ENCODE measurements around the gene GMDS. TPM values are rescaled to one million over a fixed set of nuclear protein-coding genes. Genes with fewer than 3 reads are reported as not detected.

The GMDS gene
- polyA plus RNA-seq (2012; ENCODE audit: missing spikeins): 28.1 TPM

- FAIRE-seq (peak; percentile 94), DNase-seq (ENCODE audit: insufficient read length) (peak; percentile 94)
- TF ChIP-seq POLR2A (IDR thresholded peaks at IDR 0.05; ENCODE audit: low read depth, low read length) (peak; percentile 91), TAF1 (IDR thresholded peaks at IDR 0.05; ENCODE audit: borderline replicate concordance, low read depth, low read length) (peak; percentile 60), POLR2AphosphoS5 (IDR thresholded peaks at IDR 0.05; ENCODE audit: low read depth, low read length) (peak; percentile 64)
These were observed at the start of gene GMDS for GRCh38 chr6:2245103-2245876. Gene GMDS (minus strand): TSS chr6:2245605.

DNA sequence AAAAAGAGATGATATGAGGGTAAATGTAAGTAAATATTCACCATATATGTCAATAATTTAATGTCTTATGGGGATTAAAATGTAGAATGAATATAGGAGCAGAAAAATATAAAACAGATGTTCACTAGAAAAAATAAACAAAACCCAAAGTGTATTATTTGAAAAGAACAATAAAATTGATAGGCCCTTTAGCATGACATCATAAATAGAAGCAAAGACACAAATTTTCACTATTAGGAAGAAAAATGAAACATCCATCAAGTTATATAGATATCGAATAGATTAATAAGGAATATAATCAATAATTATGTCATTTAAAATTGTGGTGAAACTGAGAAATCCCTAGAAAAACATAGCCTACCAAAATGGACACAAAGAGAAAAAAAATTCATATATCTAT, 40.1 kb upstream of the GMDS start:
- FAIRE-seq (no peak), DNase-seq (ENCODE audit: insufficient read length) (no peak)
- TF ChIP-seq POLR2A (IDR thresholded peaks at IDR 0.05; ENCODE audit: low read depth, low read length): no peak
- no peak for TF ChIP-seq TAF1 (IDR thresholded peaks at IDR 0.05; ENCODE audit: borderline replicate concordance, low read depth, low read length)
- no peak for TF ChIP-seq POLR2AphosphoS5 (IDR thresholded peaks at IDR 0.05; ENCODE audit: low read depth, low read length)

GRCh38 chr6:2275892-2276242, 30.5 kb upstream of the GMDS start:
- FAIRE-seq (no peak), DNase-seq (ENCODE audit: insufficient read length) (no peak)
- TF ChIP-seq POLR2AphosphoS5 (IDR thresholded peaks at IDR 0.05; ENCODE audit: low read depth, low read length) (no peak), POLR2A (IDR thresholded peaks at IDR 0.05; ENCODE audit: low read depth, low read length) (no peak), TAF1 (IDR thresholded peaks at IDR 0.05; ENCODE audit: borderline replicate concordance, low read depth, low read length) (no peak)

GRCh38 chr6:2274981-2275891, 29.8 kb upstream of the GMDS start:
- TF ChIP-seq POLR2A (IDR thresholded peaks at IDR 0.05; ENCODE audit: low read depth, low read length) (no peak), POLR2AphosphoS5 (IDR thresholded peaks at IDR 0.05; ENCODE audit: low read depth, low read length) (no peak), TAF1 (IDR thresholded peaks at IDR 0.05; ENCODE audit: borderline replicate concordance, low read depth, low read length) (no peak)
- no peak for FAIRE-seq
- no peak for DNase-seq (ENCODE audit: insufficient read length)

DNA sequence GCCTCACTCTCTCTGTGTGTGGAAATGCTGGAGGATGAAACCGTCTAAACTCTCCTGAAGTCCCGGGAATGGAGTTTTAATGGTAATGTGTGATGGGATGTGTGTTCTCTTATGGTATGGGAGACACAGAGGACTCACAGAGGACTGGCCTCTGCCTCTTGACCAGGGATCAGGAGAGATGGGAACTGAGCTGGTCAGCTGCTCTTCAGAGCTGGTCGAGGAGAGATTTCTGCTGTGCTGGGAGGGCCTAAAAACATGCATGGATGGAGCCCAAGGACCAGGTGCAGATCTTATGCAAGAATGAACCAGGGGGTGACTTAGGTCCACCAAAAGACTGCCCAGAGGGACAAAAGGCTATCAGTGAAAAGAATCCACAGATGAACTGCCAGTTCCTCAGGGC, 27.3 kb upstream of the GMDS start:
- no peak for FAIRE-seq
- TF ChIP-seq POLR2AphosphoS5 (IDR thresholded peaks at IDR 0.05; ENCODE audit: low read depth, low read length) (no peak), POLR2A (IDR thresholded peaks at IDR 0.05; ENCODE audit: low read depth, low read length) (no peak), TAF1 (IDR thresholded peaks at IDR 0.05; ENCODE audit: borderline replicate concordance, low read depth, low read length) (no peak)
- no peak for DNase-seq (ENCODE audit: insufficient read length)

DNA sequence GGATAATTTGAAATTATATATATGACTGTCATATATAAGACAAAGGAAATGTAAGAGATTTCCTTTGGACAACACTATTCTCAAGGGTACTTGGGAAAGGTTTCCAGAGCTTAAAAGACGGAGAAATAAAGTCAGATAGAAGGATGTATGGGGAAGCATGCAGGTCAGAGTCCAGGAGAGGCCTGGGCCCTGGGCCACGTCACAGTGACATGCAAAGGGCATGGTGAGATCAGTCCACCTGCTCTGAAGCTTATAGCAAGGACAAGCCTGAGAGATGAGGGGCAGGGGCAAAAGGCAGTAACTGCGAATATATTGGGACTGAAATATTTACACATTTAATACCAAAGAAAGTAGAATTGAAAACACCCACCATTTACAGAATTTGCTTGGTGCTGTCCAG, 24.6 kb upstream of the GMDS start:
- TF ChIP-seq POLR2AphosphoS5 (IDR thresholded peaks at IDR 0.05; ENCODE audit: low read depth, low read length) (no peak), TAF1 (IDR thresholded peaks at IDR 0.05; ENCODE audit: borderline replicate concordance, low read depth, low read length) (no peak)
- no peak for FAIRE-seq
- DNase-seq (ENCODE audit: insufficient read length): no peak

DNA sequence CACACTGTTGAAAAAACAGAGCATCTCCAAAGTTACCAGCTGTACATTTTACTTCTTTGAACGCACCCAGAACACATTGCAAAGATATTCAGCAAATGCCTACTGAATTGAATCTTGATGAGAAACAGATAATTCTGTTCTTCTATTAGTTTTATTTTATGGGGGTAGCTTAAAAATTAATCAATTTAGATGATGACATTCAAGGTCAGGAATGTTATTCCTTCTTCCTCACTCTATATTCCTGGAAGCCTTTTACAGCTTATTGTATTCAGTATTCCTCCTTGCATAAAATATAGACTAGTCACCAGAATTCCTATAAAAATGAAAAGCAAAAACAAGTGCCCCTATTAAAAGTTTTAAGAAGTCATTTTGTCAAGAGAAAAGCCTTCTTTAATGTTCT, 21.4 kb upstream of the GMDS start:
- no peak for FAIRE-seq
- no peak for DNase-seq (ENCODE audit: insufficient read length)
- no peak for TF ChIP-seq POLR2A (IDR thresholded peaks at IDR 0.05; ENCODE audit: low read depth, low read length)
- no peak for TF ChIP-seq TAF1 (IDR thresholded peaks at IDR 0.05; ENCODE audit: borderline replicate concordance, low read depth, low read length)
- no peak for TF ChIP-seq POLR2AphosphoS5 (IDR thresholded peaks at IDR 0.05; ENCODE audit: low read depth, low read length)

- FAIRE-seq (no peak), DNase-seq (ENCODE audit: insufficient read length) (no peak)
- TF ChIP-seq TAF1 (IDR thresholded peaks at IDR 0.05; ENCODE audit: borderline replicate concordance, low read depth, low read length) (no peak), POLR2A (IDR thresholded peaks at IDR 0.05; ENCODE audit: low read depth, low read length) (no peak), POLR2AphosphoS5 (IDR thresholded peaks at IDR 0.05; ENCODE audit: low read depth, low read length) (no peak)
These were observed 20.8 kb upstream of the GMDS start for GRCh38 chr6:2266031-2266795.

GRCh38 chr6:2264932-2265331, 19.5 kb upstream of the GMDS start:
- FAIRE-seq (no peak), DNase-seq (ENCODE audit: insufficient read length) (no peak)
- TF ChIP-seq POLR2AphosphoS5 (IDR thresholded peaks at IDR 0.05; ENCODE audit: low read depth, low read length): no peak
- TF ChIP-seq POLR2A (IDR thresholded peaks at IDR 0.05; ENCODE audit: low read depth, low read length): no peak
- TF ChIP-seq TAF1 (IDR thresholded peaks at IDR 0.05; ENCODE audit: borderline replicate concordance, low read depth, low read length): no peak

DNA sequence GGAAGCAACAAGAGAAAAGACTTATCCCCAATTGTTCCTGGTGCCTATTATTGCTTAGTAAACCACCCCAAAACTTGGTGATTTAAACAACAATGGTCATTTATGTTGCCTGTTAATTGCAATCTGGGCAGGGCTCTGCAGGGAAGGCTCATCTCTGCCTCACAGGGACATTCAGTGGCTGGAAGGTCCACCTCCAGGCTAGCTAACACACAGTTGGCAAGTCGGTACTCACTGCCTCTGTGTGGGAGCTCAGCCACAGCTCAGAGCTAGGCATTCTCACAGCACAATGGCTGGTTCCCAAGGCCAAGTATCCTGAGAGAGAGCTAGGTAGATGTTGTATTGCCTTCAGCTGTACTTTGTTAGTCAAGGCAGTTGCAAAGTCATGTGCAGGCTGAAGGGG, 18.5 kb upstream of the GMDS start:
- DNase-seq (ENCODE audit: insufficient read length): no peak
- TF ChIP-seq POLR2A (IDR thresholded peaks at IDR 0.05; ENCODE audit: low read depth, low read length) (no peak), TAF1 (IDR thresholded peaks at IDR 0.05; ENCODE audit: borderline replicate concordance, low read depth, low read length) (no peak), POLR2AphosphoS5 (IDR thresholded peaks at IDR 0.05; ENCODE audit: low read depth, low read length) (no peak)
- no peak for FAIRE-seq

DNA sequence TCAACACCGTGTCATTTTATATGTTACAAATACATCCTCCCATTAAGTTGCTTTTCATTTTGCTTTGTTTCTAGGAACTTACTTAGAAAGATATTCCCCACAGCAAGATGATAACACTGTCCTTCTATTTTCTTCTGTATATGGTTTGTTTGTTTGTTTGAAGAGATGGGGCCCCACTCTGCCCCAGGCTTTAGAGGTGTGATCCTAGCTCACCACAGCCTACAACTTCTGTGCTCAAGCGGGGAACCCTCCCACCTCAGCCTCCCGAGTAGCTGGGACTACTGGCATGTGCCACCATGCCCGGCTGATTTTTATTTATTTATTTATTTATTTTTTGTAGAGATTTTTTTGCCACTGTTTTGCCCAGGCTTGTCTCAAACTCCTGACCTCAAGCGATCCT, 14.2 kb upstream of the GMDS start:
- no peak for TF ChIP-seq TAF1 (IDR thresholded peaks at IDR 0.05; ENCODE audit: borderline replicate concordance, low read depth, low read length)
- TF ChIP-seq POLR2A (IDR thresholded peaks at IDR 0.05; ENCODE audit: low read depth, low read length): no peak
- TF ChIP-seq POLR2AphosphoS5 (IDR thresholded peaks at IDR 0.05; ENCODE audit: low read depth, low read length): no peak
- no peak for FAIRE-seq

More for the DNA sequence above, 14.2 kb upstream of the GMDS start:
- DNase-seq (ENCODE audit: insufficient read length): no peak

Measured in GM12892 (cell line).